SK-N-MC (cell line): Measurements from ENCODE around the gene PTOV1.

Source experiments
- DNase-seq: peaks from one replicate; pipeline ENCODE4 v3.0.0-alpha.2; 2011; ENCODE audit warnings: low read depth, low spot score
- H3K27ac ChIP-seq: fragments of 200-600 bp; sonication (generic); 2 replicates; pipeline ENCODE4 v1.5.1; 2016; ENCODE audit warnings: mixed run types
- H3K36me3 ChIP-seq: fragments of 200-600 bp; sonication (generic); 2 replicates; pipeline ENCODE4 v1.6.1; 2017; ENCODE audit warnings: antibody characterized with exemption, low read length, mixed read lengths; ENCODE audit not compliant: insufficient read depth
- H3K4me3 ChIP-seq: fragments of 200-600 bp; sonication (generic); 2 replicates; pipeline ENCODE4 v1.5.1; 2016
- H3K9ac ChIP-seq: fragments of 200-600 bp; sonication (generic); 2 replicates; pipeline ENCODE4 v1.8.0; 2017; ENCODE audit warnings: mixed run types, mixed read lengths; ENCODE audit not compliant: insufficient read length
- H3K9me3 ChIP-seq: fragments of 200-600 bp; sonication (generic); 2 replicates; pipeline ENCODE4 v1.6.1; 2017; ENCODE audit warnings: low read depth, mild to moderate bottlenecking, antibody characterized with exemption, low read length, moderate library complexity, mixed read lengths
- EZH2 ChIP-seq: fragments of 200-600 bp; sonication (generic); IDR thresholded peaks from one replicate; pipeline ENCODE4 v1.6.1; 2017; ENCODE audit warnings: antibody characterized with exemption
- FOXP2 ChIP-seq: optimal IDR thresholded peaks from 2 replicates; pipeline ENCODE3; 2011; ENCODE audit warnings: mild to moderate bottlenecking, moderate library complexity; ENCODE audit not compliant: insufficient read depth; ENCODE audit errors: extremely low read length, control extremely low read depth
- POLR2AphosphoS5 ChIP-seq: IDR thresholded peaks from 2 replicates; pipeline ENCODE4 v1.6.1; 2012; ENCODE audit warnings: mild to moderate bottlenecking, low read depth, low read length, borderline replicate concordance

PTOV1 gene

GRCh38 chr19:49850221-49850486 is 805 bp upstream of the PTOV1 start:
- Histone ChIP-seq H3K4me3 (peak overlapping the region; percentile 95), H3K36me3 (peaks cover 37% of the 10 kb centered on the region), H3K27ac (peak overlapping the region; percentile 99), H3K9me3 (no peaks in the 10 kb centered on the region), H3K9ac (peak overlapping the region; percentile 43)
- DNase-seq = no peak
- TF ChIP-seq POLR2AphosphoS5 = no peak

DNA sequence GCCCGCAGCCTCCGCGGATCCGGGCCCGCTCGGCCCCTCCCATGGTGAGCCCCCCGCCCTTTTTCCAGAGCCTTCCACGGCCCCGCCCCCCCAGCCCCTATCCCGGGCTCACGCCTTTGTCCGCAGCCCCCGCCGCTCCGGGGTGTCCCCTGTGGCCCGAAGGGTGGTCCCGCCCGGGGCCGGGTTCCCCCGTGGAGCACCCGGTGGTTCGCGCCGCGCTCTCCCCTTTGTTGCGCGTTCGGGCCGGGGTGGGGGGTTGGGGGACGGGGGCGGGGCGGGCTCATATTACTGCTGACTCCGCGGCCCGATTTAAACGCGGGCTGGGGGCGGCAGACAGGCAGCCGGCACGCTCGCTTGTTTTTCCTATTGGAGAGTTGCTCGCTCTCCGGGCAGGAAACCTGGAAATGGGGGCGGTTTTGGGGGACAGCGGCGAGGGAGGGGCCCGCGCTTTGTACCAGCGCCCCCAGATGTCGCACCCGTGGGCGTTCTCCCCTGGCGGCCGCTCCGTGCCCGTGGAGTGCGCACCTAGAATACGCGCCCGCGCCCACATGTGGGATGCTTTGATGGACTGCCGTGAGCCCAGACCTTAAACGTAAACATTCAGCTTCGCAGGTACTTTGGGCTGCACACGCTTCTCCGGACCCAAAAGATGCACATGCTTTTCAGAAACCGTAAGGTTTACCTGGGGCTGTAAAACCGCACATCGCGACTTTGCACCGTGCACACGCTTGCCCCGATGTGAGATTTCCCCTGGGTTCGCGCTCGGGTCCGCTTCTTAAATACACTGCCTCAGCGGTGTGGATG is 699 bp downstream of the PTOV1 start:
- TF ChIP-seq EZH2 = no peak
- no peak for TF ChIP-seq POLR2AphosphoS5
- no peak for TF ChIP-seq FOXP2
- Histone ChIP-seq H3K9me3 (no peaks in the 10 kb centered on the region), H3K9ac (peak overlapping the region; percentile 91), H3K27ac (peak overlapping the region; percentile 99), H3K4me3 (peak overlapping the region; percentile 95), H3K36me3 (peaks cover 52% of the 10 kb centered on the region)
- DNase-seq = no peak

- H3K9ac ChIP-seq = peak overlapping the region; percentile 64
Measured at GRCh38 chr19:49852631-49853126, 1.7 kb downstream of the PTOV1 start.

DNA sequence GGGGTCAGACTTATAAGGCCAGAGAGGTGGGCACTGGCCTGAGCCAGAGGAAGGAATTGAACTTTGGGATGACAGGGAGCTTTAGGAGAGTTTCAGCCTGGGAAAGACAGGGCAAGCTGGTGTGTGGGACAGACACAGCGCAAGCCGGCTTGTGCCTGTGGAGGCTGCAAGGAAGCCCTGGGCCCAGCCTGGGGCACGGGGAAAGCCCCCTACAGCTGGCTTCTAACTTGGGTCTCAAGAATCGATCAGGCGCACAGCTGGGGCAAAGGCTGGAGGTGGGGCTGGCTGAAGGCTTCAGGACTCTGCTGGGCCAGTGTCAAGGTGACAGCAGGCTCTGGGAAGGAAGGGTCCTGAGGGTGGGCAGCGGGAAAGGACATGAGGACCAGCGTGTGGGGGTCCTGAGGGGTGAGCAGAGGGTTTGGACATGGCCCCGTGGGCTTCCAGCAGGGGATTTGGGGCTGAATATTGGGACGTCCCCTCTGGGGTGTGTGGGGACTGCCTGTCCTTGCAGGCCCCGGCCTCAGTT is 3.0 kb downstream of the PTOV1 start:
- Histone ChIP-seq H3K36me3 (peaks cover 72% of the 10 kb centered on the region), H3K4me3 (peak overlapping the region; percentile 14; the same call in 1 of the 2 replicates), H3K9me3 (no peaks in the 10 kb centered on the region), H3K9ac (peak overlapping the region; percentile 41), H3K27ac (0 out of 2 replicates have a peak overlapping the region, but pooled peaks have one; percentile 31)
- no peak for DNase-seq
- no peak for TF ChIP-seq EZH2
- no peak for TF ChIP-seq POLR2AphosphoS5
- no peak for TF ChIP-seq FOXP2

More at GRCh38 chr19:49852631-49853126, 1.7 kb downstream of the PTOV1 start:
- H3K9me3 ChIP-seq = no peaks in the 10 kb centered on the region
- DNase-seq = no peak
- peaks cover 62% of the 10 kb centered on the region for H3K36me3 ChIP-seq
- H3K4me3 ChIP-seq = peak overlapping the region; percentile 95
- no peak for TF ChIP-seq EZH2
- TF ChIP-seq POLR2AphosphoS5 = no peak
- TF ChIP-seq FOXP2 = no peak
- H3K27ac ChIP-seq = no peak overlapping the region

DNA sequence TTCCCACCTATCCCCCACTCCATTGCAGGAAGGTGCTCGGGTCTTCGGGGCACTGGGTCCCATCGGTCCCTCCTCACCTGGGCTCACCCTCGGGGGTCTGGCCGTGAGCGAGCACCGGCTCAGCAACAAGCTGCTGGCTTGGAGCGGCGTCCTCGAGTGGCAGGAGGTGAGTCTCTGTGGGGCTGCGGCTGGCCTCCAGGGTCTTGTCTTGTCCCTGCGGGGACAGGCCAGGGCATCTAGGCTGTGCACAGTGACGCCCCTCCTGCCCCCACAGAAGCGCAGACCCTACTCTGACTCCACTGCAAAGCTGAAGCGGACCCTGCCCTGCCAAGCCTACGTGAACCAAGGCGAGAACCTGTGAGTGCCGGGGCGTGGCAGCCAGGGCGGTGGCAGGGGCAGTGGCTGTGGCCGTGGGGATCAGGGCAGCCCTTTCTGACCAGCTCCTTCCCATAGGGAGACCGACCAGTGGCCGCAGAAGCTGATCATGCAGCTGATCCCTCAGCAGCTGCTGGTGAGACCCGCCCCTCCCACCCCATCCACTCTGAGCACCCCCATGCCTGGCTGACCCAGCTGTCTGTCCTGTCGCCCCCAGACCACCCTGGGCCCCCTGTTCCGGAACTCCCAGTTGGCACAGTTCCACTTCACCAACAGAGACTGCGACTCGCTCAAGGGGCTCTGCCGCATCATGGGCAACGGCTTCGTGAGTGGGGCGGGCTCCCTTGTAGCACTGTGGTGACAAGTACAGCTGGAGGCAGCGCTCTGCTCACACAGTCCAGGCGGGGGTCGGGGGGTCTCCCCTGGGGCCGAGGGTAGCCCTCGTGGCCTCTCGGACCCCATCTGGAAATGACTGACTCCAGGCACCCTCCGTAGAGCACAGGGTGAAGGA is 3.7 kb downstream of the PTOV1 start:
- no peak for DNase-seq
- H3K9ac ChIP-seq = no peak overlapping the region
- H3K4me3 ChIP-seq = no peak overlapping the region
- H3K9me3 ChIP-seq = no peaks in the 10 kb centered on the region
- TF ChIP-seq FOXP2 (no peak), POLR2AphosphoS5 (peak; percentile 29; the same call in 1 of the 2 replicates)
- H3K36me3 ChIP-seq = peaks cover 68% of the 10 kb centered on the region
- H3K27ac ChIP-seq = no peak overlapping the region

DNA sequence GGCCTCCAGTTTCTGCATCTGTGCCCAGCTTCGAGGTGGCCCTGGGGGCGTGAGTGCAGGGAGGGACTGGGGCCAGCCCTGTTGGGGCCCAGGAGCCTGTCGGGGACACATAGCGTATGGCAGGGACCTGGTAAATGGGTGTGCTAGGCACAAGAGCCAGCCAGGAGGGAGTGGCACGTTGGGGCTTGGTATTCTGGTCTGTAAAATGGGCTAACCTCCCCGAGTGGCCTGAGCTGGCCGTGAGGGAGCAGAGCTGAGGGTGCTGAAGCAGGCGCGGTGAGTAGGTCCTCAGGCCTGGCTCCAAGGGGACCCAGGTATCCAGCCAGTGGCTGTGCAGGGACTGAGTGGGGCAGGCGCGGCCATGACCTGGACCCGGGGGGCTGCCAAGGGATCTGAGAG is 4.3 kb downstream of the PTOV1 start:
- H3K36me3 ChIP-seq = peaks cover 71% of the 10 kb centered on the region
- no peak for DNase-seq
- no peak overlapping the region for H3K9ac ChIP-seq
- peak; percentile 14; the same call in 1 of the 2 replicates for TF ChIP-seq POLR2AphosphoS5
- no peak for TF ChIP-seq EZH2
- no peak overlapping the region for H3K27ac ChIP-seq
- no peak overlapping the region for H3K4me3 ChIP-seq
- H3K9me3 ChIP-seq = no peaks in the 10 kb centered on the region

- Histone ChIP-seq H3K36me3 (peaks cover 77% of the 10 kb centered on the region), H3K27ac (0 out of 2 replicates have a peak overlapping the region, but pooled peaks have one; percentile 19), H3K9me3 (no peaks in the 10 kb centered on the region), H3K9ac (no peak overlapping the region), H3K4me3 (no peak overlapping the region)
- TF ChIP-seq EZH2 = no peak
- 0 out of 2 replicates have a peak, but pooled peaks have one; percentile 23 for TF ChIP-seq POLR2AphosphoS5
- no peak for TF ChIP-seq FOXP2
- DNase-seq = no peak
Measured at GRCh38 chr19:49855676-49856573, 5.0 kb downstream of the PTOV1 start.
